Astrocyte (in vitro differentiated cells and primary cell): ENCODE data around the gene ATP1B1.

ENCODE experiments used
- EZH2 ChIP-seq: IDR thresholded peaks from 2 replicates; pipeline ENCODE4 v1.6.1; 2012; ENCODE audit warnings: mild to moderate bottlenecking, low read length, inconsistent platforms; ENCODE audit not compliant: insufficient read depth
- TF ChIP-seq, protein P1 (sequence below): IDR thresholded peaks from 2 replicates; pipeline ENCODE4 v1.5.1; 2011; ENCODE audit warnings: low read depth, mild to moderate bottlenecking, inconsistent platforms, low read length, moderate library complexity; ENCODE audit not compliant: insufficient read depth

DNA sequence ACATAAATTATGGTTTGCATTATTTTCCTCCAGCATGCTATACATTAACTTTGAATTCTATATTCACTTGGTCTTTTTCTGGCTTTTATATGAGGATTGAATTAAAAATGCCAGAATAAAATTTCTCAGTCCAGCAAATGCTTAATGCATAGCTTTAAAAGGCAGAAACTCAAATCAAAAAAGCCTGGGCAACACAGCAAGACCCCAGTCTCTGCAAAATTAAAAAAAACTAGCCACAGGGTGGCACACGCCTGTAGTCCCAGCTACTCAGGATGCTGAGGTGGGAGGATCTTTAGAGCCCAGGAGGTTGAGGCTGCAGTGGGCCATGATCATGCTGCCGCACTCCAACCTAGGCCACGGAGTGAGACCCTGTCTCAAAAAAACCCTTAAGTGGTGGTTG lies 19.8 kb downstream of the ATP1B1 start:
- no peak for TF ChIP-seq EZH2
- TF ChIP-seq, protein P1, sequence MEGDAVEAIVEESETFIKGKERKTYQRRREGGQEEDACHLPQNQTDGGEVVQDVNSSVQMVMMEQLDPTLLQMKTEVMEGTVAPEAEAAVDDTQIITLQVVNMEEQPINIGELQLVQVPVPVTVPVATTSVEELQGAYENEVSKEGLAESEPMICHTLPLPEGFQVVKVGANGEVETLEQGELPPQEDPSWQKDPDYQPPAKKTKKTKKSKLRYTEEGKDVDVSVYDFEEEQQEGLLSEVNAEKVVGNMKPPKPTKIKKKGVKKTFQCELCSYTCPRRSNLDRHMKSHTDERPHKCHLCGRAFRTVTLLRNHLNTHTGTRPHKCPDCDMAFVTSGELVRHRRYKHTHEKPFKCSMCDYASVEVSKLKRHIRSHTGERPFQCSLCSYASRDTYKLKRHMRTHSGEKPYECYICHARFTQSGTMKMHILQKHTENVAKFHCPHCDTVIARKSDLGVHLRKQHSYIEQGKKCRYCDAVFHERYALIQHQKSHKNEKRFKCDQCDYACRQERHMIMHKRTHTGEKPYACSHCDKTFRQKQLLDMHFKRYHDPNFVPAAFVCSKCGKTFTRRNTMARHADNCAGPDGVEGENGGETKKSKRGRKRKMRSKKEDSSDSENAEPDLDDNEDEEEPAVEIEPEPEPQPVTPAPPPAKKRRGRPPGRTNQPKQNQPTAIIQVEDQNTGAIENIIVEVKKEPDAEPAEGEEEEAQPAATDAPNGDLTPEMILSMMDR, result no peak
